DMS 273 treated with DMSO at 0.1 percent for 48 hours (cell line): ENCODE measurements around the gene UGP2.
"Not testable (repeated sequence)": the region's sequence is repeated elsewhere in the genome, so short reads cannot be mapped to it uniquely, and the experiment has no call there.

ENCODE experiments used
- DNase-seq: peaks from one replicate; lab custom pipeline; 2025; lab: John Stamatoyannopoulos, UW

UGP2 gene

GRCh38 chr2:63840081-63840784, 1.5 kb upstream of the UGP2 start:
- no peak for DNase-seq

- DNase-seq, result peak; percentile 95
Observed at GRCh38 chr2:63840785-63841253, 877 bp upstream of the UGP2 start.

- DNase-seq, result no peak
Observed at GRCh38 chr2:63842149-63843061, 709 bp downstream of the UGP2 start.

GRCh38 chr2:63843093-63843492, 1.4 kb downstream of the UGP2 start:
- no peak for DNase-seq

- no peak for DNase-seq
Observed at GRCh38 chr2:63843791-63844190, 2.1 kb downstream of the UGP2 start.

GRCh38 chr2:63844616-63845015, 2.9 kb downstream of the UGP2 start:
- no peak for DNase-seq

GRCh38 chr2:63845866-63846265, 4.2 kb downstream of the UGP2 start:
- no peak for DNase-seq

GRCh38 chr2:63846487-63846886, 4.8 kb downstream of the UGP2 start:
- DNase-seq, result no peak

- not testable (repeated sequence) for DNase-seq
Observed at GRCh38 chr2:63847571-63847970, 5.9 kb downstream of the UGP2 start.

GRCh38 chr2:63849381-63850203, 7.9 kb downstream of the UGP2 start:
- DNase-seq, result no peak

- DNase-seq, result no peak
Observed at GRCh38 chr2:63850204-63850571, 8.5 kb downstream of the UGP2 start.

- DNase-seq, result no peak
Observed at GRCh38 chr2:63850649-63851048, 9.0 kb downstream of the UGP2 start.

GRCh38 chr2:63851691-63852311, 10.1 kb downstream of the UGP2 start:
- no peak for DNase-seq

GRCh38 chr2:63853527-63854310, 12.0 kb downstream of the UGP2 start:
- no peak for DNase-seq

- no peak for DNase-seq
Observed at GRCh38 chr2:63855418-63856302, 14.0 kb downstream of the UGP2 start.

- no peak for DNase-seq
Observed at GRCh38 chr2:63856303-63856603, 14.6 kb downstream of the UGP2 start.

GRCh38 chr2:63858291-63858690, 16.6 kb downstream of the UGP2 start:
- DNase-seq, result no peak

- peak; percentile 14 for DNase-seq
Observed at GRCh38 chr2:63861220-63861822, 19.6 kb downstream of the UGP2 start.

GRCh38 chr2:63862806-63863205, 21.1 kb downstream of the UGP2 start:
- DNase-seq, result no peak

- no peak for DNase-seq
Observed at GRCh38 chr2:63863707-63864106, 22.0 kb downstream of the UGP2 start.
